MCF 10A (cell line): ENCODE measurements around the gene TECR. TPM values are rescaled to one million over a fixed set of nuclear protein-coding genes. Genes with fewer than 3 reads are reported as not detected.
"Not testable (repeated sequence)": the region's sequence is repeated elsewhere in the genome, so short reads cannot be mapped to it uniquely, and the experiment has no call there.

Source experiments
- BruUV-seq: library from RNA; stranded (reverse); fragments of 400-500 nt; replicated peaks from 2 replicates; lab custom pipeline; 2021; lab: Mats Ljungman, UMichigan
- CTCF ChIA-PET: fragments of 300-600 bp; sonication (Branson Sonifier 250); formaldehyde crosslinking; extraction: SDS; loops from one replicate; lab custom pipeline; 2021; ENCODE audit warnings: antibody characterized with exemption, inconsistent platforms; lab: Yijun Ruan, JAX
- POLR2A ChIA-PET: fragments of 300-600, 350-650 bp; sonication (Branson Sonifier 250); formaldehyde crosslinking; extraction: SDS; loops from one replicate; lab custom pipeline; 2020; ENCODE audit warnings: antibody characterized with exemption, inconsistent platforms; lab: Yijun Ruan, JAX
- DNase-seq: peaks from one replicate; pipeline ENCODE4 v3.0.0-alpha.2; 2018; ENCODE audit not compliant: unreplicated experiment
- H3K27ac Mint-ChIP-seq: one replicate; pipeline ENCODE4 v1.8.0; 2022; ENCODE audit warnings: mild to moderate bottlenecking, low read depth, mixed read lengths; ENCODE audit not compliant: unreplicated experiment
- H3K27me3 Mint-ChIP-seq: one replicate; pipeline ENCODE4 v1.8.0; 2022; ENCODE audit warnings: mixed read lengths; ENCODE audit not compliant: insufficient read depth, unreplicated experiment
- H3K36me3 Mint-ChIP-seq: one replicate; pipeline ENCODE4 v1.8.0; 2022; ENCODE audit warnings: mild to moderate bottlenecking, moderate library complexity, mixed read lengths; ENCODE audit not compliant: insufficient read depth, unreplicated experiment
- H3K4me1 Mint-ChIP-seq: one replicate; pipeline ENCODE4 v1.8.0; 2022; ENCODE audit warnings: mixed read lengths; ENCODE audit not compliant: insufficient read depth, unreplicated experiment
- H3K4me3 Mint-ChIP-seq: one replicate; pipeline ENCODE4 v1.8.0; 2022; ENCODE audit warnings: mild to moderate bottlenecking, moderate library complexity, mixed read lengths; ENCODE audit not compliant: unreplicated experiment
- H3K9me3 Mint-ChIP-seq: one replicate; pipeline ENCODE4 v1.8.0; 2022; ENCODE audit warnings: mixed read lengths; ENCODE audit not compliant: unreplicated experiment
- intact Hi-C: fragments of 100-400 bp; cut with micrococcal nuclease; formaldehyde crosslinking; loops from 2 replicates; pipeline ENCODE4 v1.14.1; 2022
- total RNA-seq: library from RNA; stranded (reverse); gene quantifications from 2 replicates; pipeline ENCODE4 v1.2.3, GENCODE V29; 2022
- TF ChIP-seq, protein P1 (sequence below): fragments of 200-600 bp; IDR thresholded peaks from one replicate; pipeline ENCODE4 v1.8.0; 2022; ENCODE audit warnings: antibody characterized with exemption, mild to moderate bottlenecking; ENCODE audit not compliant: unreplicated experiment

TECR gene
- total RNA-seq, 1 experiment from 2014 or later, result 106 TPM

DNA sequence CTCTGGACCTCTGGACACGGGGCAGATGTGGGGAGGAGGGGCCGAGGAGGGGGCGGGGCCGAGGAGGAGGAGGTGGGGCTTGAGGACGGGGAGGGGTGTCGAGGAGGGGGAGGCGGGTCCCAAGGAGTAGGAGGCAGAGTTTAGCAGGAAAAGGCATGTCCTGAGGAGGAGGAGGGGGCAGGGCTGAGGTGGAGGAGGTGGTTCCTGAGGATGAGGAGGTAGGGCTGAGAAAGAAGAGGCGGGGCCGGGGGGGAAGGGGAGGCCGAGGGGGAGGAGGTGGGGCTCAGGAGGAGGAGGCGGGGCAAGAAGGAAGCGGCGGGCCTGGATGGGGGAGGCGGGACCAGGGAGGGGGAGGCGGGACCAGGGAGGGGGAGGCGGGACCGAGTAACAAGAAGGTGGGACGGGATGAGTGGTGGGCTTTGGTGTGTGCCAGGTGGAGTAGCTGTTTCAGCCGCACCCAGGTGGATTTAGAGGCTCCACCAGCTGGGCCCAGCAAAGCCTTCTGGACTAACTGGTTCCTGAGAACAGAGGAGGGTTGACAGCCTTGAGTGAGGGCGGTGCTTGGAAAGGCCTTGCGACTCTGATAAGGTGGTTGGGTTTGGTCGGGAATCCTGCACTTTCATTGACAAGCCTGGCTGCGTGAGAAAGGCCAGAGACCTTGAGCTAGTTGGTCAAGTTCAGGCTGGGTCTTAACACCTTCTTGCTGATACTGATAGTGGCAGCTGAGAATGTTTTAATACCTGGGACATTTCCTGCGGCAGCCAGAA lies 7.7 kb downstream of the TECR start:
- peak overlapping the region; percentile 33 for H3K4me3 Mint-ChIP-seq
- peak; percentile 93 for DNase-seq
- TF ChIP-seq, protein P1, sequence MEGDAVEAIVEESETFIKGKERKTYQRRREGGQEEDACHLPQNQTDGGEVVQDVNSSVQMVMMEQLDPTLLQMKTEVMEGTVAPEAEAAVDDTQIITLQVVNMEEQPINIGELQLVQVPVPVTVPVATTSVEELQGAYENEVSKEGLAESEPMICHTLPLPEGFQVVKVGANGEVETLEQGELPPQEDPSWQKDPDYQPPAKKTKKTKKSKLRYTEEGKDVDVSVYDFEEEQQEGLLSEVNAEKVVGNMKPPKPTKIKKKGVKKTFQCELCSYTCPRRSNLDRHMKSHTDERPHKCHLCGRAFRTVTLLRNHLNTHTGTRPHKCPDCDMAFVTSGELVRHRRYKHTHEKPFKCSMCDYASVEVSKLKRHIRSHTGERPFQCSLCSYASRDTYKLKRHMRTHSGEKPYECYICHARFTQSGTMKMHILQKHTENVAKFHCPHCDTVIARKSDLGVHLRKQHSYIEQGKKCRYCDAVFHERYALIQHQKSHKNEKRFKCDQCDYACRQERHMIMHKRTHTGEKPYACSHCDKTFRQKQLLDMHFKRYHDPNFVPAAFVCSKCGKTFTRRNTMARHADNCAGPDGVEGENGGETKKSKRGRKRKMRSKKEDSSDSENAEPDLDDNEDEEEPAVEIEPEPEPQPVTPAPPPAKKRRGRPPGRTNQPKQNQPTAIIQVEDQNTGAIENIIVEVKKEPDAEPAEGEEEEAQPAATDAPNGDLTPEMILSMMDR, result no peak
- ChIA-PET POLR2A (interaction anchor here (0.6 to 2.2 kb wide), 4 partner anchors 16 to 30 kb away, joined by 3 to 12 read pairs (median 3); partner anchors contain the start of gene DNAJB1), CTCF (interaction anchor here (0.6 to 3.3 kb wide), 3 partner anchors 14 to 1667 kb away, joined by 3 to 20 read pairs (median 3); no protein-coding TSS in a partner anchor)
- no peaks in the 10 kb centered on the region for H3K27me3 Mint-ChIP-seq
- BruUV-seq, result no TSS peak
- peaks cover 12% of the 10 kb centered on the region for H3K36me3 Mint-ChIP-seq
- H3K4me1 Mint-ChIP-seq, result no peaks in the 10 kb centered on the region
- H3K9me3 Mint-ChIP-seq, result no peaks in the 10 kb centered on the region
- intact Hi-C loops, result no loop called here
- H3K27ac Mint-ChIP-seq, result no peak overlapping the region

DNA sequence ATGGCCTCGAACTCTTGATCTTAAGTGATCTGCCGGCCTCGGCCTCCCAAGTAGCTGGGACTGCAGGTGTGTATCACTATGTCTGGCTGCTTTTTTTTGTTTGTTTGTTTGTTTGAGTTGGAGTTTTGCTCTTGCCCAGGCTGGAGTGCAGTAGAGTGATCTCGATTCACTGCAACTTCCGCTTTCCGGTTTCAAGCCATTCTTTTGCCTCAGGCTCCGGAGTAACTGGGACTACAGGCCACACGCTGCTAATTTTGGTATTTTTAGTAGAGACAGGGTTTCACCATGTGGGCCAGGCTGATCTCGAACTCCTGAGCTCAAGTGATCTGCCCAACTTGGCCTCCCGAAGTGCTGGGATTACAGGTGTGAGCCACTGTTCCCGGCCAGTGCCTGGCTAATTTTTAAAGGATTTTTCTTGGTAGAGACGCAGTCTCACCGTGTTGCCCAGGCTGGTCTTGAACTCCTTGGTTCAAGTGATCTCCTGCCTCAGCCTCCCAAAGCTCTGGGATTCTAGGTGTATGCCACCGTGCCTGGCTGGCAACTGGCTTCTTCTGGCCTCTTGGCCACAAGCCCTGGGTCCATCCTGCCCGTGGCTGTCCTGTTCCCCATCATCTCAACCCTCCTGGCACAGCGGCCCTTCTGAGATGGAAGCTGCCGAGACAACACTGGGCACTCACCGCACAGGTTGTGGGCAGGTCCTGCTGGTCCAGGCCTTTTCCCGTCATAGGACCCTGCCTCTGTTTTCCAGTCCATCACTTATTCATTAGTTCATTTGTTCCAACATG lies 11.5 kb downstream of the TECR start:
- no peak for DNase-seq
- TF ChIP-seq, protein P1, result no peak
- CTCF ChIA-PET, result interaction anchor here (0.7 to 1.3 kb wide), 2 partner anchors 16 to 757 kb away, joined by 3 read pairs; no protein-coding TSS in a partner anchor
- Mint-ChIP-seq H3K4me1 (peaks cover 11% of the 10 kb centered on the region), H3K9me3 (no peaks in the 10 kb centered on the region), H3K36me3 (peaks cover 12% of the 10 kb centered on the region), H3K27me3 (no peaks in the 10 kb centered on the region), H3K27ac (no peak overlapping the region), H3K4me3 (no peak overlapping the region)
- BruUV-seq, result no TSS peak
- intact Hi-C loops, result no loop called here
- POLR2A ChIA-PET, result interaction anchor here (0.7 kb wide), 1 partner anchor 16 kb away, joined by 3 read pairs; no protein-coding TSS in a partner anchor

DNA sequence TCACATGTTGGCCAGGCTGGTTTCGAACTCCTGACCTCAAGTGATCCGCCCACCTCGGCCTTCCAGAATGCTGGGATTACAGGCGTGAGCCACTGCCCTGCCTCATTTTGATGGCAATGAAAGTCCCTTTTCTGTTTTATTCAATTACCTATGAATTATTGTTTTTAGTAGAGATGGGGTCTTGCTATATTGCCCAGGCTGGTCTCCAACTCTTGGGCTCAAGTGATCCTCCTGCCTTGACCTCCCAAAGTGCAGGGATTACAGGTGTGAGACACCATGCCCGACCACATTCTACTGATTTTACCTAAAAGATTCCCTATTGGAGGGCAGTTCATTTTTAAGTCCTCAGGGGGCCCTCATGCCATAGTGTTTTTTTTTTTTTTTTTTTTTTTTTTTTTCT lies 12.6 kb downstream of the TECR start:
- not testable (repeated sequence) for BruUV-seq

DNA sequence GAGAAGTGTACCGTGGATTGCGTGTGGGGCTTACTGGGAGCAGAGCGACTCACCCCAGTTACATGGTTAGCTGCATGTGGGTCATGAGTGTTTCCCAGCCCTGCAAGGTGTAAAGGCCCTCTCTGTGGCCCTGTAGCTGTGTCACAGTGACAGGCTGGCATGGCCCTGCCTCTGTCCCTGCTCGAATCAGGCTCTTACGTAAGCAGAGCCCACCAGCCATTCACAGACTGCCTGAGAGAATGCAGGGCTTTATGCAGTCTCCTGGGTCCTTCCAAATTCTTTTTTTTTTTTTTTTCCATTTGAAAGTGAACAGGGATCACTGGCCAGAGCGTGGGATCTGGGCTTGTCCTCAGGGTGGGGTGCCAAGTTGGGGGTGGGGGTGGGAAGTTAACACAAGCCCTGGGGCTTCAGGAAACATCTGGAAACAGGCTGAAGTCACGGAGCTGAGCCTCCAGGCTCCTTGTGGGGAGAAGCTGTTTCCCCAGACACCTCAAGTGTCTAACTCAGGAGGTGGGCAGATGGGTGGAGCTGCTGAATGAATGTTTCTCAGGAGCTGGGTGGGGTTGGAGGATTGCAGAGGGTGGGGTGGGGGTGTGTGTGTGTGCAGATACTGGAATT lies 13.4 kb downstream of the TECR start:
- TF ChIP-seq, protein P1, result no peak
- Mint-ChIP-seq H3K4me1 (peaks cover 11% of the 10 kb centered on the region), H3K9me3 (no peaks in the 10 kb centered on the region), H3K27ac (no peak overlapping the region), H3K4me3 (no peak overlapping the region), H3K36me3 (peaks cover 17% of the 10 kb centered on the region), H3K27me3 (no peaks in the 10 kb centered on the region)
- ChIA-PET POLR2A (interaction anchor here (1.0 to 2.5 kb wide), 5 partner anchors 11 to 47 kb away, joined by 3 to 9 read pairs (median 5); partner anchors contain the start of genes DNAJB1 and GIPC1), CTCF (interaction anchor here (1.5 kb wide), 1 partner anchor 12 kb away, joined by 5 read pairs; no protein-coding TSS in a partner anchor)
- intact Hi-C loops, result no loop called here
- no TSS peak for BruUV-seq
- peak; percentile 58 for DNase-seq

More for the DNA sequence above, 12.6 kb downstream of the TECR start:
- H3K9me3 Mint-ChIP-seq, H3K27me3 Mint-ChIP-seq, intact Hi-C loops, POLR2A ChIA-PET, CTCF ChIA-PET, H3K4me3 Mint-ChIP-seq, DNase-seq, H3K27ac Mint-ChIP-seq: not testable (repeated sequence)
- Mint-ChIP-seq H3K4me1 (peaks cover 11% of the 10 kb centered on the region), H3K36me3 (peaks cover 12% of the 10 kb centered on the region)
